Measurements from ENCODE around the gene TCF19.

DNA sequence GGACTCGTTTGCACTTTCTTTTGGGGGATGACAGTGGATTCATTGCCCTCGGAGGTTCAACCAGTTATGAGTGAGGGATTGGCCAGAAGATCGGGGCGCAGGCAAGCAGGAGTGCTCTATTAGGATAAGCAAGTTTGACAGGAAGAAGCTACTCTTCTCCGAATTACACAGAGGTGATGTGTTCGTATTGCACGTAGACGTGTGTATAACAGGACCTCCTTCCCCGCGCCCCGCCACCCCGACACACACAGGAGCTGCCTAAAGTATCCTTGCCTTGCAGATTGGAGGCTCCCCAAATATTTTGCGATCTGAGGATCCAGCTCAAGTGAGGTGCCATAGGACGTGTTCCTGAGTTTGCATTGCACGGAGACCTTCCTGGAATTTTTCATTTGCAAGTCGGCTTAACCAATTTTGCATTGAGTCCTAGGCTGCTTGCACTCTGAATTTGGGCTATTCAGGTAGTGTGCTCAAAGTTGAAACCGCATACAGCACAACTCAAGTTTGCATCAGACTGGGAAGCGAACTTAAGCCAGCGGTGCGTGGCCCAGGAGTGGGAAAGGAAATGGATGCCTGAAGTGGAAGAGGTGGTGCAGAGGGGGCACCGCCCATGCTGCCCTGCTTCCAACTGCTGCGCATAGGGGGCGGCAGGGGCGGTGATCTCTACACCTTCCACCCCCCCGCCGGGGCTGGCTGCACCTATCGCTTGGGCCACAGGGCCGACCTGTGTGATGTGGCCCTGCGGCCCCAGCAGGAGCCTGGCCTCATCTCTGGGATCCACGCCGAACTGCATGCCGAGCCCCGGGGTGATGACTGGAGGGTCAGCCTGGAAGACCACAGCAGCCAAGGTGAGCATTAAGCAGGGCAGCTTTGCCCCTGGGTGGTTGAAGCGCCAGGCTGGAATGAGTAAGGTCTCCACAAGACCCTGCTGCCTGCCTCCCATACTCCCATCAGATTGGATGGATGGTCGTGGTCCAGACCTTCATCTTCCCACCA is 770 bp downstream of the TCF19 start:
- TF ChIP-seq EZH2 (IDR thresholded peaks at IDR 0.05; ENCODE audit: borderline replicate concordance, low read depth, low read length, severe bottlenecking): no peak
- no peak for TF ChIP-seq POLR2AphosphoS5 (IDR thresholded peaks at IDR 0.05; ENCODE audit: insufficient read depth, low read depth, low read length)
- TF ChIP-seq, protein P1, sequence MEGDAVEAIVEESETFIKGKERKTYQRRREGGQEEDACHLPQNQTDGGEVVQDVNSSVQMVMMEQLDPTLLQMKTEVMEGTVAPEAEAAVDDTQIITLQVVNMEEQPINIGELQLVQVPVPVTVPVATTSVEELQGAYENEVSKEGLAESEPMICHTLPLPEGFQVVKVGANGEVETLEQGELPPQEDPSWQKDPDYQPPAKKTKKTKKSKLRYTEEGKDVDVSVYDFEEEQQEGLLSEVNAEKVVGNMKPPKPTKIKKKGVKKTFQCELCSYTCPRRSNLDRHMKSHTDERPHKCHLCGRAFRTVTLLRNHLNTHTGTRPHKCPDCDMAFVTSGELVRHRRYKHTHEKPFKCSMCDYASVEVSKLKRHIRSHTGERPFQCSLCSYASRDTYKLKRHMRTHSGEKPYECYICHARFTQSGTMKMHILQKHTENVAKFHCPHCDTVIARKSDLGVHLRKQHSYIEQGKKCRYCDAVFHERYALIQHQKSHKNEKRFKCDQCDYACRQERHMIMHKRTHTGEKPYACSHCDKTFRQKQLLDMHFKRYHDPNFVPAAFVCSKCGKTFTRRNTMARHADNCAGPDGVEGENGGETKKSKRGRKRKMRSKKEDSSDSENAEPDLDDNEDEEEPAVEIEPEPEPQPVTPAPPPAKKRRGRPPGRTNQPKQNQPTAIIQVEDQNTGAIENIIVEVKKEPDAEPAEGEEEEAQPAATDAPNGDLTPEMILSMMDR (IDR thresholded peaks at IDR 0.05; ENCODE audit: extremely low read depth in 1 of 2, insufficient read depth in 1 of 2, low read depth in 1 of 2, low read length in 2 of 2): peak in 1 of 2 donors; percentile 10
- TF ChIP-seq POLR2A (IDR thresholded peaks at IDR 0.05; ENCODE audit: low read depth, low read length): no peak
- no peak for TF ChIP-seq MYC (IDR thresholded peaks at IDR 0.05; ENCODE audit: low read depth, low read length)

Data from endothelial cell of umbilical vein (primary cell).